GM21390 (cell line): ENCODE results near the gene ZNF33A.
A peak's percentile ranks its signal among the peaks of the same experiment; 100 is the strongest.
"Not testable (repeated sequence)": the region's sequence is repeated elsewhere in the genome, so short reads cannot be mapped to it uniquely, and the experiment has no call there.

Source experiments
- ATAC-seq: cut with Tn5 transposase; IDR thresholded peaks from one replicate; pipeline ENCODE4 v1.9.1; 2021; ENCODE audit not compliant: unreplicated experiment

The ZNF33A gene

GRCh38 chr10:38010119-38010903 lies at the start of gene ZNF33A:
ZNF33A (plus strand) TSS chr10:38010675; CDS start chr10:38012342, 1,667 bp downstream.
- ATAC-seq: peak; percentile 85

- no peak for ATAC-seq
These were observed 45.5 kb upstream of the ZNF33A start for GRCh38 chr10:37965006-37965405.

- ATAC-seq: no peak
These were observed 38.1 kb upstream of the ZNF33A start for GRCh38 chr10:37972396-37972795.

- ATAC-seq: no peak
These were observed 35.0 kb upstream of the ZNF33A start for GRCh38 chr10:37975401-37975991.

GRCh38 chr10:37976091-37976879 lies 34.2 kb upstream of the ZNF33A start, which contains the start of gene ZNF25:
ZNF25 (minus strand) TSS chr10:37976647; CDS start chr10:37971722, 4,925 bp downstream.
- peak; percentile 94 for ATAC-seq

- ATAC-seq: no peak
These were observed 33.6 kb upstream of the ZNF33A start for GRCh38 chr10:37976880-37977203.

GRCh38 chr10:37991655-37992054 lies 18.8 kb upstream of the ZNF33A start:
- ATAC-seq: no peak

- no peak for ATAC-seq
These were observed 18.4 kb upstream of the ZNF33A start for GRCh38 chr10:37992083-37992482.

- not testable (repeated sequence) for ATAC-seq
These were observed 11.6 kb upstream of the ZNF33A start for GRCh38 chr10:37998920-37999319.

GRCh38 chr10:38000474-38000873 lies 10.0 kb upstream of the ZNF33A start:
- not testable (repeated sequence) for ATAC-seq

- no peak for ATAC-seq
These were observed 7.4 kb upstream of the ZNF33A start for GRCh38 chr10:38003026-38003425.

- no peak for ATAC-seq
These were observed 6.9 kb upstream of the ZNF33A start for GRCh38 chr10:38003588-38003987.

- no peak for ATAC-seq
These were observed 2.9 kb upstream of the ZNF33A start for GRCh38 chr10:38007551-38007950.

- ATAC-seq: no peak
These were observed 2.5 kb upstream of the ZNF33A start for GRCh38 chr10:38007991-38008390.

GRCh38 chr10:38016354-38016753 lies 5.9 kb downstream of the ZNF33A start:
- no peak for ATAC-seq

GRCh38 chr10:38019124-38019523 lies 8.6 kb downstream of the ZNF33A start:
- ATAC-seq: not testable (repeated sequence)

GRCh38 chr10:38025283-38025682 lies 14.8 kb downstream of the ZNF33A start:
- peak; percentile 92 for ATAC-seq

- ATAC-seq: no peak
These were observed 17.5 kb downstream of the ZNF33A start for GRCh38 chr10:38027986-38028385.

- no peak for ATAC-seq
These were observed 22.4 kb downstream of the ZNF33A start for GRCh38 chr10:38032886-38033285.

- ATAC-seq: peak; percentile 95
These were observed 27.8 kb downstream of the ZNF33A start for GRCh38 chr10:38038107-38038931.

GRCh38 chr10:38038932-38039245 lies 28.4 kb downstream of the ZNF33A start:
- ATAC-seq: peak; percentile 9
